SK-N-SH treated with all-trans-retinoic acid at 6 μM for 48 hours (cell line): Measurements from ENCODE around the gene DPYSL4.

ENCODE experiments used
- OSR1 ChIP-seq: fragments of 250-450 bp; sonication (Bioruptor Pico); IDR thresholded peaks from 2 replicates; pipeline ENCODE4 v1.8.0; 2022; ENCODE audit warnings: moderate library complexity, mild to moderate bottlenecking, inconsistent platforms
- PATZ1 ChIP-seq: fragments of 250-450 bp; sonication (Bioruptor Pico); IDR thresholded peaks from 2 replicates; pipeline ENCODE4 v1.8.0; 2020; ENCODE audit warnings: mild to moderate bottlenecking, moderate library complexity, borderline replicate concordance
- ZFP30 ChIP-seq: fragments of 450-650 bp; formaldehyde crosslinking; IDR thresholded peaks from 2 replicates; pipeline ENCODE4 v1.5.0; 2022; ENCODE audit warnings: mild to moderate bottlenecking, moderate library complexity

DNA sequence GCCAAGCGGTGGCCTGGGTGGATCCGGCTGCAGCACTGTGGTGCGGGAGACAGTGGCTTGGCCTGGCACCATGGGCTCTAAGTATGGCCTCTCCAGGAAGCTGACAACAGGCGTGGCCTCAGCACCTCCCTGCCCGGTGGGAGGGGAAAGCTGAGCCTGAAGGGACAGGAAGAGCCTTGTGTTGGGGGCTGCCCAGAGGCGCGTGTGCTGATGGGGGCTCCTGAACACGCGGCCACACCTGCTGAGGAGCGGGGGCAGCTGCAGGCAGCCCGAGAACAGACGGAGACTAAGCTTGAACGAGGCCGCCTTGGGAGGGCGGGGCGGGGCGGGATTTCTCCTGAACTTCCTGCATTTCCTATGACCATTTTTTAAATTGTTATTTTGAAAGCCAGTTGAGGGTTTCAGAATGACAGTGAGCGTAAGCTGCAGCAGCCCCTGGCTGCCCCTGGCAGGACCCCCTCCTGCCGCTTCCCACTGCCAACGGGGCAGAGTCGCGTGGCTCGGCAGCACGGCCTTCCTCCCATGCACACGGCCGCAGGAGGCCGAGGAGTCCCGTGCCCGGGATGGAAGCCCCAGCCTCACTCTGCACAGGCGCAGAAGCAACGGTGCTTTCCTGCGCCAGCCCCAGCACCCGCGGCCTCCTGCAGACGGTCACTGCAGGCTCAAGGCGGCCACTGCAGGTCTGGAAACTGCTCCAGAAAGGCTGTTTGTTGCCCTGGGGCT, 43.2 kb downstream of the DPYSL4 start:
- TF ChIP-seq PATZ1 (CRISPR knock-in tag) (no peak), OSR1 (CRISPR knock-in tag) (no peak), ZFP30 (no peak)
